Measurements from ENCODE around the gene MRPL21. TPM values are rescaled to one million over a fixed set of nuclear protein-coding genes. Genes with fewer than 3 reads are reported as not detected.

The MRPL21 gene
- total and polyA plus RNA-seq, 2 of the 13 experiments (the other 11 are each of a cell fraction or from before 2014, with no cell fraction given), result 61.5 to 100 TPM

DNA sequence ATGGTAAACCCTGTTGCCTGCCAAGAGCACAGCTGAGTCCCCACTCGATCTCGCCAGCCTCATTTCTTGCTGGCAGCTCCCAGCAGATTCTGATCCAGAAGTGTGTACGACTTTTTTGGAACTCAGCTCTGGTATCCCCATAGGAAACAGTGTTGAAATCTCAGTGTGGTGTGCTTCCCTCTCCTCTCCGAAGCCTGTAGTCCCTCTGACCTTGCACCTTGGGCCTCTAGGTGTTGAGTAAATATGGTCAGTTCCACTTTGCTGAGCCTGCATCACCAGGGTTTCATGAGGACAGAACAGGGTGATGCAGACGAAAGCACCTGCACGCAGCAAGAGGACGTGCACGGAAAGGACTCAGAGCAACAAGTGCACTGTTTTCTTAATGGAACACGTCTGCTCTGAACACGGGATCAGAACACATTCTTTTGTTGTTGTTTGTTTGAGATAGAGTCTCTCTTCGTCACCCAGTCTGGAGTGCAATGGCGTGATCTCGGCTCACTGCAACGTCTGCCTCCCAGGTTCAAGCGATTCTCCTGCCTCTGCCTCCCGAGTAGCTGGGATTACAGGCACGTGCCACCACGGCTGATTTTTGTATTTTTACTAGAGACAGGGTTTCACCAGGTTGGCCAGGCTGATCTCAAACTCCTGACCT lies 58.2 kb downstream of the MRPL21 start (continued):
- TF ChIP-seq, protein P1, sequence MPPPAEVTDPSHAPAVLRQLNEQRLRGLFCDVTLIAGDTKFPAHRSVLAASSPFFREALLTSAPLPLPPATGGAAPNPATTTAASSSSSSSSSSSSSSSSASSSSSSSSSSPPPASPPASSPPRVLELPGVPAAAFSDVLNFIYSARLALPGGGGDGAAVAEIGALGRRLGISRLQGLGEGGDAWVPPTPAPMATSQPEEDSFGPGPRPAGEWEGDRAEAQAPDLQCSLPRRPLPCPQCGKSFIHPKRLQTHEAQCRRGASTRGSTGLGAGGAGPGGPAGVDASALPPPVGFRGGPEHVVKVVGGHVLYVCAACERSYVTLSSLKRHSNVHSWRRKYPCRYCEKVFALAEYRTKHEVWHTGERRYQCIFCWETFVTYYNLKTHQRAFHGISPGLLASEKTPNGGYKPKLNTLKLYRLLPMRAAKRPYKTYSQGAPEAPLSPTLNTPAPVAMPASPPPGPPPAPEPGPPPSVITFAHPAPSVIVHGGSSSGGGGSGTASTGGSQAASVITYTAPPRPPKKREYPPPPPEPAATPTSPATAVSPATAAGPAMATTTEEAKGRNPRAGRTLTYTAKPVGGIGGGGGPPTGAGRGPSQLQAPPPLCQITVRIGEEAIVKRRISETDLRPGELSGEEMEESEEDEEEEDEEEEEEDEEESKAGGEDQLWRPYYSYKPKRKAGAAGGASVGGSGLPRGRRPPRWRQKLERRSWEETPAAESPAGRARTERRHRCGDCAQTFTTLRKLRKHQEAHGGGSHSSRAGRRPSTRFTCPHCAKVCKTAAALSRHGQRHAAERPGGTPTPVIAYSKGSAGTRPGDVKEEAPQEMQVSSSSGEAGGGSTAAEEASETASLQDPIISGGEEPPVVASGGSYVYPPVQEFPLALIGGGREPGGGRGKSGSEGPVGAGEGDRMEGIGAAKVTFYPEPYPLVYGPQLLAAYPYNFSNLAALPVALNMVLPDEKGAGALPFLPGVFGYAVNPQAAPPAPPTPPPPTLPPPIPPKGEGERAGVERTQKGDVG (CRISPR knock-in tag; IDR thresholded peaks at IDR 0.05; ENCODE audit: borderline replicate concordance), result peak; percentile 90; the same call in 1 of the 2 replicates
- TF ChIP-seq KDM5A (IDR thresholded peaks at IDR 0.05; ENCODE audit: borderline replicate concordance, low read length), result no peak
- TF ChIP-seq, protein P2, sequence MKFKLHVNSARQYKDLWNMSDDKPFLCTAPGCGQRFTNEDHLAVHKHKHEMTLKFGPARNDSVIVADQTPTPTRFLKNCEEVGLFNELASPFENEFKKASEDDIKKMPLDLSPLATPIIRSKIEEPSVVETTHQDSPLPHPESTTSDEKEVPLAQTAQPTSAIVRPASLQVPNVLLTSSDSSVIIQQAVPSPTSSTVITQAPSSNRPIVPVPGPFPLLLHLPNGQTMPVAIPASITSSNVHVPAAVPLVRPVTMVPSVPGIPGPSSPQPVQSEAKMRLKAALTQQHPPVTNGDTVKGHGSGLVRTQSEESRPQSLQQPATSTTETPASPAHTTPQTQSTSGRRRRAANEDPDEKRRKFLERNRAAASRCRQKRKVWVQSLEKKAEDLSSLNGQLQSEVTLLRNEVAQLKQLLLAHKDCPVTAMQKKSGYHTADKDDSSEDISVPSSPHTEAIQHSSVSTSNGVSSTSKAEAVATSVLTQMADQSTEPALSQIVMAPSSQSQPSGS (CRISPR knock-in tag; IDR thresholded peaks at IDR 0.05), result peak; percentile 86
- TF ChIP-seq GATAD2A (CRISPR knock-in tag; IDR thresholded peaks at IDR 0.05), result peak; percentile 96
- no peak for TF ChIP-seq MAF1 (CRISPR knock-in tag; IDR thresholded peaks at IDR 0.05; ENCODE audit: borderline replicate concordance)
- no peak for TF ChIP-seq TCF7L2 (IDR thresholded peaks at IDR 0.05; ENCODE audit: low read depth, low read length)
- no peak for TF ChIP-seq ZEB1 (IDR thresholded peaks at IDR 0.05; ENCODE audit: insufficient replicate concordance, low read depth)
- TF ChIP-seq SP1 (IDR thresholded peaks at IDR 0.05), result no peak
- no peak for TF ChIP-seq SP1 (CRISPR knock-in tag; IDR thresholded peaks at IDR 0.05)
- peak; percentile 41; the same call in 1 of the 2 replicates for TF ChIP-seq ELF1 (CRISPR knock-in tag; IDR thresholded peaks at IDR 0.05)
- TF ChIP-seq NBN (conservative IDR thresholded peaks at IDR 0.05), result no peak
- TF ChIP-seq, protein P3, sequence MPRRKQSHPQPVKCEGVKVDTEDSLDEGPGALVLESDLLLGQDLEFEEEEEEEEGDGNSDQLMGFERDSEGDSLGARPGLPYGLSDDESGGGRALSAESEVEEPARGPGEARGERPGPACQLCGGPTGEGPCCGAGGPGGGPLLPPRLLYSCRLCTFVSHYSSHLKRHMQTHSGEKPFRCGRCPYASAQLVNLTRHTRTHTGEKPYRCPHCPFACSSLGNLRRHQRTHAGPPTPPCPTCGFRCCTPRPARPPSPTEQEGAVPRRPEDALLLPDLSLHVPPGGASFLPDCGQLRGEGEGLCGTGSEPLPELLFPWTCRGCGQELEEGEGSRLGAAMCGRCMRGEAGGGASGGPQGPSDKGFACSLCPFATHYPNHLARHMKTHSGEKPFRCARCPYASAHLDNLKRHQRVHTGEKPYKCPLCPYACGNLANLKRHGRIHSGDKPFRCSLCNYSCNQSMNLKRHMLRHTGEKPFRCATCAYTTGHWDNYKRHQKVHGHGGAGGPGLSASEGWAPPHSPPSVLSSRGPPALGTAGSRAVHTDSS (CRISPR knock-in tag; conservative IDR thresholded peaks at IDR 0.05), result no peak
- TF ChIP-seq RAD51 (IDR thresholded peaks at IDR 0.05; ENCODE audit: borderline replicate concordance), result no peak
- TF ChIP-seq PHF5A (CRISPR knock-in tag; IDR thresholded peaks at IDR 0.05; ENCODE audit: low read depth, unreplicated experiment), result peak; percentile 41
- TF ChIP-seq, protein P4, sequence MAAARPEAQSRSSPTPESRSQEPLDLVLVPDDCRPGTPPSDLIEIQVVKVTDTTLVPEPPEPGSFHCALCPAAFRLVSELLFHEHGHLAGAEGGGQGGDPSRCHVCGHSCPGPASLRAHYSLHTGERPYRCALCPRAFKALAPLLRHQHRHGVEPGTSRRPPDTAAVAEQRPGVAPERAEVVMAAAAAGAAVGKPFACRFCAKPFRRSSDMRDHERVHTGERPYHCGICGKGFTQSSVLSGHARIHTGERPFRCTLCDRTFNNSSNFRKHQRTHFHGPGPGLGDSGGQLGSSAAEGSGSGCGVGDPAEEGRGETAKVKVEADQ (CRISPR knock-in tag; IDR thresholded peaks at IDR 0.05; ENCODE audit: borderline replicate concordance), result peak; percentile 82; the same call in 1 of the 2 replicates
- TF ChIP-seq BORCS8-MEF2B (CRISPR knock-in tag; IDR thresholded peaks at IDR 0.05), result peak; percentile 81
- TF ChIP-seq ZNF543 (CRISPR knock-in tag; IDR thresholded peaks at IDR 0.05), result peak; percentile 44; the same call in 1 of the 2 replicates
- peak; percentile 38; the same call in 1 of the 2 replicates for TF ChIP-seq XBP1 (CRISPR knock-in tag; IDR thresholded peaks at IDR 0.05)
- TF ChIP-seq IRX3 (CRISPR knock-in tag; IDR thresholded peaks at IDR 0.05; ENCODE audit: borderline replicate concordance, low read depth), result 0 out of 2 replicates have a peak, but pooled peaks have one; percentile 42
- TF ChIP-seq ATF7 (IDR thresholded peaks at IDR 0.05), result peak; percentile 37; the same call in 1 of the 2 replicates
- TF ChIP-seq ATF7 (CRISPR knock-in tag; IDR thresholded peaks at IDR 0.05), result peak; percentile 76; the same call in 1 of the 2 replicates
- no peak for TF ChIP-seq ZFP36 (IDR thresholded peaks at IDR 0.05; ENCODE audit: borderline replicate concordance, low read depth, low read length, partially characterized antibody)
- TF ChIP-seq IRF2 (CRISPR knock-in tag; IDR thresholded peaks at IDR 0.05), result peak; percentile 97

Measured in HepG2 (cell line).